Activated T-helper 1 cell treated with anti-CD3 and anti-CD28 coated beads, Interleukin-12 subunit alpha, Interleukin-12 subunit beta, Interleukin-2, Interleukin-4 antibody, amounts not matched to agents 30 ng/mL and 10 ng/mL and 1 ng/mL, durations not matched to agents 14 hours and 24 hours and 36 hours (primary cell): ENCODE data around the gene CAMTA1. TPM values are rescaled to one million over a fixed set of nuclear protein-coding genes. Genes with fewer than 3 reads are reported as not detected.

ENCODE experiments used
- DNase-seq: peaks from one replicate; pipeline ENCODE4 v3.0.0; 2021; ENCODE audit warnings: low spot score
- H3K27ac Mint-ChIP-seq: one replicate; pipeline ENCODE4 v1.8.0; 2021; ENCODE audit warnings: mild to moderate bottlenecking, mixed read lengths
- H3K27me3 Mint-ChIP-seq: one replicate; pipeline ENCODE4 v1.8.0; 2022; ENCODE audit warnings: mild to moderate bottlenecking, moderate library complexity, mixed read lengths; ENCODE audit not compliant: insufficient read depth
- H3K36me3 Mint-ChIP-seq: one replicate; pipeline ENCODE4 v1.8.0; 2021; ENCODE audit warnings: low read depth, mixed read lengths
- H3K4me1 Mint-ChIP-seq: one replicate; pipeline ENCODE4 v1.8.0; 2021; ENCODE audit warnings: low read depth, mixed read lengths
- H3K4me3 Mint-ChIP-seq: one replicate; pipeline ENCODE4 v1.8.0; 2021; ENCODE audit warnings: mild to moderate bottlenecking, moderate library complexity, mixed read lengths
- H3K9me3 Mint-ChIP-seq: one replicate; pipeline ENCODE4 v1.8.0; 2021; ENCODE audit warnings: mixed read lengths
- intact Hi-C: fragments of 100-400 bp; cut with micrococcal nuclease; formaldehyde crosslinking; loops from one replicate; pipeline ENCODE4 v1.15.1; 2024
- total RNA-seq: library from RNA; stranded (reverse); gene quantifications from 2 replicates; pipeline ENCODE4 v1.2.3, GENCODE V29; 2022

Gene CAMTA1
- total RNA-seq, 1 donor from 2014 or later, result 57.2 TPM

DNA sequence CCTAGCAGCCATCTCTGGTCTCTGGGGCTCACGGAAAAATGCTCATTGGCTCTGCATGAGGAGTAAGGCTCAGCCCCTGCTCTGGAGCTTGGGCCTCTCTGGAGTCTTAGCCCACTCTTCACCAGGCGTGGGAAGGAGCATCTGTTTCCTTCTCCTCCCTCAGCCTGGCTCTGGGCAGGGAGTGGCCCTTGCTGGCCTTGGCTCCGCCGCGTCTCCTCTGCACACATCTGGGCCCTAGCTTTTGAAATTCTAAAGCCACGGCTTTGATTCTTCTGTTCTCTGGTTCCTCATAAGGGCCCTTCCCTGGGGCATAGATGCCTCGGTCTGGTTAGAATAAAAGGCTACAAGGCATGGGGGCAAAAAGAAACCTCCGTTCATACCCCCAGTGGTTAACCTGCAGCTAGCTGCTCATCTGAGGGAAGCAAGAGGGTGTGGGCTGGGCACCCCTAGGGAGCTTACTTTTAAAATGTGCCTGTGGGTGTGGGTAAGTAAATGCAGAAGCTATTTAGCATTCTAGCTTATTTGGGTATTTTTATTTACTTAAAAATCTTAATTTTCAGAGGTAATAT lies 145.6 kb downstream of the CAMTA1 start:
- no peak overlapping the region for H3K27ac Mint-ChIP-seq

GRCh38 chr1:6935361-6935883 lies 150.2 kb downstream of the CAMTA1 start:
- Mint-ChIP-seq H3K4me3 (no peak overlapping the region), H3K27ac (no peak overlapping the region), H3K4me1 (no peaks in the 10 kb centered on the region), H3K9me3 (no peaks in the 10 kb centered on the region), H3K36me3 (no peaks in the 10 kb centered on the region), H3K27me3 (peaks cover 4% of the 10 kb centered on the region)
- DNase-seq, result no peak
- intact Hi-C loops, result no loop called here

More for the DNA sequence above, 145.6 kb downstream of the CAMTA1 start:
- no peaks in the 10 kb centered on the region for H3K4me1 Mint-ChIP-seq
- DNase-seq, result no peak
- no peaks in the 10 kb centered on the region for H3K9me3 Mint-ChIP-seq
- H3K27me3 Mint-ChIP-seq, result peaks cover 6% of the 10 kb centered on the region
- no peak overlapping the region for H3K4me3 Mint-ChIP-seq
- H3K36me3 Mint-ChIP-seq, result no peaks in the 10 kb centered on the region
- intact Hi-C loops, result no loop called here

DNA sequence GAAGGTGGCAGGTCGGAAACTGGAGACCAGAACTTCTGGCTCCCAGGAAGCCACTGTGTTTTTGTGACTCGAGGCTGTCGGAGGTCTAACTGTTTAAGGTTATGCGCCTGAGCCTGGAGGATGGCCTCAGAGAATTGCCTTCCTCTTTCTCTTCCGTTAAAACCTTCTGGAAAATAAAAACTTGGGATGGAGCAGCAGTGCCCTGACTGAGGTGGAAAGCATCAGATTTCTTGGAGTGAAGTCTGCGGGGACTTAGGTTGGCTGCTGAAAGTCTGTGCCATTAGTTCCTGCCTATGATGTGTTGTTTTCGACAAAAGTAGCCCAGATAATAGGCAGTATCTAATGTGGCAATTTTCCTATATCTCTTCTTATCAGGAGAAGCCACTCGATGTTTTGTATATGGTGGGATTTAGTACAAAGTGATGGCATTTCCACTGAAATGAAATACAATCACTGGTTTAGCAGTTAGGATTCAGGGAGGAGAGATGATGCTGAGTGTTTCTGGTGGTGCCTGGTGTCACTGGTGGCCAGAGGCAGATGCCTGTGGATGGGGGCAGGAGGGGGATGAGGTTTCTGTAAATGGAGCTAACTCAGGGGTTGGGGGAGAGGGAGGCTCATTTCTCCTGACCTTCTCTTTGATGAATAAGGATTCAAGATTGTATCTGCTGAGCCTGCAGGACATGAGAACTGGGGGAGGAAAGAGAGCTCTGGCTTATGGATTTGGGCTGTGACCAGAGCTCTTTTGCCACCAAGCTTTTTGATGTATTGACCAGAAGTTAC lies 150.8 kb downstream of the CAMTA1 start:
- no peak overlapping the region for H3K27ac Mint-ChIP-seq
- intact Hi-C loops, result no loop called here
- DNase-seq, result no peak
- peaks cover 4% of the 10 kb centered on the region for H3K27me3 Mint-ChIP-seq
- H3K9me3 Mint-ChIP-seq, result no peaks in the 10 kb centered on the region
- no peaks in the 10 kb centered on the region for H3K36me3 Mint-ChIP-seq
- no peaks in the 10 kb centered on the region for H3K4me1 Mint-ChIP-seq
- no peak overlapping the region for H3K4me3 Mint-ChIP-seq

GRCh38 chr1:6937048-6937447 lies 151.8 kb downstream of the CAMTA1 start:
- intact Hi-C loops, result no loop called here
- H3K36me3 Mint-ChIP-seq, result no peaks in the 10 kb centered on the region
- DNase-seq, result no peak
- no peaks in the 10 kb centered on the region for H3K4me1 Mint-ChIP-seq
- no peak overlapping the region for H3K4me3 Mint-ChIP-seq
- H3K9me3 Mint-ChIP-seq, result no peaks in the 10 kb centered on the region
- no peak overlapping the region for H3K27ac Mint-ChIP-seq
- H3K27me3 Mint-ChIP-seq, result peaks cover 4% of the 10 kb centered on the region

GRCh38 chr1:6939363-6939762 lies 154.1 kb downstream of the CAMTA1 start:
- DNase-seq, result no peak
- Mint-ChIP-seq H3K27me3 (no peaks in the 10 kb centered on the region), H3K4me1 (no peaks in the 10 kb centered on the region), H3K4me3 (no peak overlapping the region), H3K36me3 (no peaks in the 10 kb centered on the region), H3K9me3 (no peaks in the 10 kb centered on the region), H3K27ac (no peak overlapping the region)
- intact Hi-C loops, result no loop called here

DNA sequence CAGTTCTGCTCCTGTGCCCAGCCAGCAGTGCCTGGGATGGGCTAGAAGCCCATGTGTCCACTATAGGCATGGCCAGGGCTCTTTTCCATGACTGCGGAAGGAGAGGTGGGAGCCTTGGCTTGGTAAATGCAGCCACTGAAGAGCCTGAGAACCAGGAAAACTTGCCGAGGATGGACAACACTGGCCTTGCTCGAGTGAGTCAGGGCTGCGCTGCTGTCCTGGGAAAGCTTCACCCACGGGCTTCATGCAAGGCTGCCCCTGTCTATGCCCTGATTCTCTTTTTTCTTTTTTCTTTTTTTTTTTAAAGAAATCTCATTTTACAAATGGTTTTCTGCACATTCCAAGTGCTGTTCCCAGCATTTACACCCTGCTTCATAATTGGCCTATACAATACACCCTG lies 156.5 kb downstream of the CAMTA1 start:
- no peak for DNase-seq
- Mint-ChIP-seq H3K4me1 (no peaks in the 10 kb centered on the region), H3K27ac (no peak overlapping the region), H3K27me3 (no peaks in the 10 kb centered on the region), H3K4me3 (no peak overlapping the region), H3K36me3 (no peaks in the 10 kb centered on the region), H3K9me3 (no peaks in the 10 kb centered on the region)
- intact Hi-C loops, result no loop called here

DNA sequence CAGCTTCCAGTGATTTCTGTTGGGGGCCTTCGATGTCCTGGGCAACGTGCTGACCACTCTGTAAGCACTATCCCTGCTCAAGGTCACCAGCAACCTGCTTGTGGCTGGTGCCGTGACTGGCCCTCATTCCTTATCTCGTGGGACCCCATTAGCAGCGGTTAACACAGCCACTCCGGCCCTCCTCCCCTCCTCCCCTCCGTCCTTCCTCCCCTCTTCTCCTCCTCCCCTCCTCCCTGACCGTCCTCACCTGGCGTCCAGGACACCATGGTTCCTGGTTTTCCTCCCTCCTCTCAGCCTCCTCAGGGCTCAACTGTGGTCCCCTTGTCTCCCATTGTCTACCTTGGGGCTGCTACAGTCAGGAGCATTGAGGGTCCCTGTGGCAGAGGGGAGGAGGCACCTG lies 157.7 kb downstream of the CAMTA1 start:
- no peaks in the 10 kb centered on the region for H3K27me3 Mint-ChIP-seq
- intact Hi-C loops, result no loop called here
- no peak for DNase-seq
- no peak overlapping the region for H3K4me3 Mint-ChIP-seq
- H3K9me3 Mint-ChIP-seq, result no peaks in the 10 kb centered on the region
- H3K36me3 Mint-ChIP-seq, result no peaks in the 10 kb centered on the region
- no peaks in the 10 kb centered on the region for H3K4me1 Mint-ChIP-seq
- H3K27ac Mint-ChIP-seq, result no peak overlapping the region

DNA sequence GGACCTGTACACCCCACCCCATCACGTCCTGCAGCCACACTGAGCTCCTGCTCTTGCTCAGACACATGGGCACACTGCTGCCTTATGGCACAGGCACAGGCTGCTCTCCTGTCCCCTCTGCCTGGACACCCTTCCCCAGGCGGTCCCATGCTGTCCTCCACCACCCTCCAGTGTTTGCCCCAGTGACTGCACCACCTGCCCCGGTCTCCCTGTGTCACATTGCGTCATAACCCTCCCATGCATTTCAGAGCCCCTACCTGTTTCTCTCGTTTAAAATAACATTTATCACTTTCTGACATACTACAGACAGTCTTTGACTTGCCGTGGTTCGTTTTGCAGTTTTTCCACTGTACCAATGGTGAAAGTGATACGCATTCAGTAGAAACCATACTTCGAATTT lies 159.2 kb downstream of the CAMTA1 start:
- intact Hi-C loops, result no loop called here
- Mint-ChIP-seq H3K9me3 (no peaks in the 10 kb centered on the region), H3K4me3 (no peak overlapping the region), H3K27ac (no peak overlapping the region), H3K27me3 (no peaks in the 10 kb centered on the region), H3K36me3 (no peaks in the 10 kb centered on the region), H3K4me1 (no peaks in the 10 kb centered on the region)
- no peak for DNase-seq

DNA sequence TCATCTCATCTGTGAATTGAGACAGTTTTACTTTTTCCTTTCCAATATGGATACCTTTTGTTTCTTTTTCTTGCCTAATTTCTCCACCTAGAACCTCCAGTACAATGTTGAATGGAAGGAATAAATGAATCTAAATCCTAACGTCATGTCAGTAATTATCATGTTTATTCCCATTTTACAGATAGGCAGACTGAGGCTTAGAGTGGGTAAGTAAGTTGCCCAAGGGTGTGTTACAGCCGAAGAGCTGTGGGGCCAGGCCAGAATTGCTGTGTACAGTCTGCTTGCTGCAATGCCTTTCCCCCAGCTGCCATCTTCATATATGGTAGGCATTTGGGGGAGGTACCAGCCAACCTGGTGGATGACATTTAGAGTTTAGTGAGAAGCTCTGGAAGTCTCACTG lies 162.7 kb downstream of the CAMTA1 start:
- no peak for DNase-seq

GRCh38 chr1:6948416-6948815 lies 163.2 kb downstream of the CAMTA1 start:
- DNase-seq, result no peak
- no peak overlapping the region for H3K27ac Mint-ChIP-seq
- H3K4me3 Mint-ChIP-seq, result no peak overlapping the region
- no peaks in the 10 kb centered on the region for H3K27me3 Mint-ChIP-seq
- H3K4me1 Mint-ChIP-seq, result no peaks in the 10 kb centered on the region
- H3K9me3 Mint-ChIP-seq, result no peaks in the 10 kb centered on the region
- H3K36me3 Mint-ChIP-seq, result no peaks in the 10 kb centered on the region
- intact Hi-C loops, result no loop called here

More for the DNA sequence above, 162.7 kb downstream of the CAMTA1 start:
- no peak overlapping the region for H3K4me3 Mint-ChIP-seq
- intact Hi-C loops, result no loop called here
- no peaks in the 10 kb centered on the region for H3K36me3 Mint-ChIP-seq
- no peaks in the 10 kb centered on the region for H3K27me3 Mint-ChIP-seq
- no peak overlapping the region for H3K27ac Mint-ChIP-seq
- no peaks in the 10 kb centered on the region for H3K4me1 Mint-ChIP-seq
- no peaks in the 10 kb centered on the region for H3K9me3 Mint-ChIP-seq

DNA sequence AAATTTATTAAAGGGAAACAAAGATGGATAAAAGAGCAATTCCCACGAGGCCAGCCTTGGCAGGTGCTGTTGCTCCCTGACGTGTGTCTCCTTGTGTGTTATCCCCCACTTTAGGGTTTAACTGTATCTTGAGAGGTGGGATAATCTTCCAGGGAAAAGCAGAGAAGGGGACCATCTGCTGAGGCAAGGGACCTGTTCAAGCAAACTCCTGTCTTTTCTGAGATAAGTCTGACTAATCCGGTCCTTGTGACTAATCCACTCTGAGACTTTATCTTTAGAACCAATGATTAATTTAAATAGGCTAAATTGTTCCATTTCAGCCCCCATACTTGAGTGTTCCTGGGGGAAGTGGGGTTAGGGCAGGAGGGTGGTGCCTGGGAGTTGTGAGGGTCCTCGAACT lies 163.6 kb downstream of the CAMTA1 start:
- Mint-ChIP-seq H3K9me3 (no peaks in the 10 kb centered on the region), H3K4me3 (no peak overlapping the region), H3K27me3 (no peaks in the 10 kb centered on the region), H3K36me3 (no peaks in the 10 kb centered on the region), H3K4me1 (no peaks in the 10 kb centered on the region), H3K27ac (no peak overlapping the region)
- no peak for DNase-seq
- intact Hi-C loops, result no loop called here

- Mint-ChIP-seq H3K27me3 (no peaks in the 10 kb centered on the region), H3K27ac (no peak overlapping the region), H3K36me3 (no peaks in the 10 kb centered on the region), H3K4me3 (no peak overlapping the region), H3K9me3 (no peaks in the 10 kb centered on the region), H3K4me1 (no peaks in the 10 kb centered on the region)
- DNase-seq, result no peak
- intact Hi-C loops, result no loop called here
Measured at GRCh38 chr1:6950001-6950765, 164.9 kb downstream of the CAMTA1 start.

DNA sequence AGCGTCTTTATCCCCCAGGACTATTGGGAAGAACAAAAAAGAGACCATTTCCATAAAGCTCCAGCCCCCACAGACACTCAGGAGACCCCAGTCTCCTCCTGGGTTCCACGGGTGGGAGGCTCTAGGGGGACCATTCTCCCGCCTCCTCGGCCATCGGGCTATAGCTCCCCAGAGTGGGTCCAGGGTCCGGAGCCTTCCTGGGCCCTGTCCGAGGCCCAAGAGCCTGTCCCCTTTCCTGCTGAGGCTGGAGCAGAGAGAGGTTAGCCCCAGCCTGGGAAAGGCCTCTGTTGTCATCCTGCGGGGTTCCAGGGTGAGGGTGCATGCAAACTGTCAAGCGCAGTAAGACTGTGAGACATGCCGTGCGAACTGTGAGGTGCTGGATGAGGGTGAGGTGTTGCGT lies 166.3 kb downstream of the CAMTA1 start:
- Mint-ChIP-seq H3K9me3 (no peaks in the 10 kb centered on the region), H3K36me3 (no peaks in the 10 kb centered on the region), H3K4me3 (no peak overlapping the region), H3K27me3 (no peaks in the 10 kb centered on the region), H3K27ac (no peak overlapping the region), H3K4me1 (no peaks in the 10 kb centered on the region)
- no peak for DNase-seq
- intact Hi-C loops, result no loop called here
